NCI-H187 treated with DMSO at 0.1 percent for 48 hours (cell line): ENCODE data around the gene HSPA1L.
"Not testable (repeated sequence)": the region's sequence is repeated elsewhere in the genome, so short reads cannot be mapped to it uniquely, and the experiment has no call there.

Experiments
- DNase-seq: peaks from one replicate; lab custom pipeline; 2025; lab: John Stamatoyannopoulos, UW

HSPA1L gene

DNA sequence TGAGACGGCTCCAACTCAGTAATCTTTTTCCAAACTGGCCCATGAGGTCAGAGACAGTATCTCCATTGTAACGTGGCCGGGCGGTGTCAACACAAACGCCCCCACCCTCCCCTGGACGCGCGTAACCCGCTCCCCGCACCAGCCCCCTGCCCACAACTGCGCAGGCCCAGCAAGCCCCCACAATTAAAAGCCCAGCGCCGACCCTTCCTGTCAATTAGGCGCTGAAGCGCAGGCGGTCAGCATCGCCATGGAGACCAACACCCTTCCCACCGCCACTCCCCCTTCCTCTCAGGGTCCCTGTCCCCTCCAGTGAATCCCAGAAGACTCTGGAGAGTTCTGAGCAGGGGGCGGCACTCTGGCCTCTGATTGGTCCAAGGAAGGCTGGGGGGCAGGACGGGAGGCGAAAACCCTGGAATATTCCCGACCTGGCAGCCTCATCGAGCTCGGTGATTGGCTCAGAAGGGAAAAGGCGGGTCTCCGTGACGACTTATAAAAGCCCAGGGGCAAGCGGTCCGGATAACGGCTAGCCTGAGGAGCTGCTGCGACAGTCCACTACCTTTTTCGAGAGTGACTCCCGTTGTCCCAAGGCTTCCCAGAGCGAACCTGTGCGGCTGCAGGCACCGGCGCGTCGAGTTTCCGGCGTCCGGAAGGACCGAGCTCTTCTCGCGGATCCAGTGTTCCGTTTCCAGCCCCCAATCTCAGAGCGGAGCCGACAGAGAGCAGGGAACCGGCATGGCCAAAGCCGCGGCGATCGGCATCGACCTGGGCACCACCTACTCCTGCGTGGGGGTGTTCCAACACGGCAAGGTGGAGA, at the start of gene HSPA1L, which contains the start of gene HSPA1A:
TSS of gene HSPA1L (minus strand) at position 259 of the 814 bp plus-strand sequence. CDS start 3,311 bp downstream, outside the sequence.
TSS of gene HSPA1A (plus strand) at position 519 of the 814 bp plus-strand sequence. CDS start at position 733, 214 bp downstream.
- DNase-seq: peak; percentile 77

DNA sequence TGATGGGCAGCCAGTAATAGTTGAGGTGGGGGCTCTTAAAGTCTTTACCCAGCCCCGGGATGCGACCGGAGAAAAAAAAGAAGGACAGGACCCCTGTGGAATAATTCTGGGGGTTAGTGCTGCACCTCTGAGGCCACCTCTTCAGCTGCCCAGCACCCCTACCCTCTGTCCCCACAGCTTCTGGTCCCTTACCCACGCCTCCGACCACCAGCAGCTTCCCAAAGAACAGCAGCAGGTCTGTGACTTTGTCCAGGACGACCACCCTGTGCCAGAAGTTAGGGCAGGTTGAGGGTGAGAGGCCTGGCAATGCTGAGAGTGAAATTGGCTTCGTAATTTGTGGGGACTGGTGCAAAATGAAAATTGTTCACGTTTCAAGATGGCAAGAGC, 49.7 kb upstream of the HSPA1L start:
- DNase-seq: no peak

DNA sequence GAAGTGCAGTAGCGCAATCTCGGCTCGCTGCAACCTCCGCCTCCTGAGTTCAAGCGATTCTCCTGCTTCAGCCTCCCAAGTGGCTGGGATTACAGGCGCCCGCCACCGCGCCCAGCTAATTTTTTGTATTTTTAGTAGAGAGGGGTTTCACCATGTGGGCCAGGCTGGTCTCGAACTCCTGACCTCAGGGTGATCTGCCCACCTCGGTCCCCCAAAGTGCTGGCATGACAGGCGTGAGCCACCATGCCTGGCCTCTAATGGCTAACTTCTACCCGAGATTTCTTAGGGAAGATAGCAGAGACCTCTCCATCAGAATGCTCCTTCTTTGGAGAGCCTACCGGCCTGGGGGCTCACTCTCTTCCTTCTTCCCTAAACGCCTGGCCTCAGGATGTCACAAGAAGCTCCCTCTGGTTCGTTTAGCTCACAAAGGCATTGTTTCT, 49.1 kb upstream of the HSPA1L start:
- DNase-seq: not testable (repeated sequence)

- DNase-seq: peak; percentile 96
Observed at GRCh38 chr6:31862344-31863235, 47.5 kb upstream of the HSPA1L start, which contains the start of gene NEU1. NEU1 (minus strand) TSS chr6:31862821; CDS start chr6:31862776, 45 bp downstream.

- DNase-seq: no peak
Observed at GRCh38 chr6:31861919-31862343, 46.8 kb upstream of the HSPA1L start.

DNA sequence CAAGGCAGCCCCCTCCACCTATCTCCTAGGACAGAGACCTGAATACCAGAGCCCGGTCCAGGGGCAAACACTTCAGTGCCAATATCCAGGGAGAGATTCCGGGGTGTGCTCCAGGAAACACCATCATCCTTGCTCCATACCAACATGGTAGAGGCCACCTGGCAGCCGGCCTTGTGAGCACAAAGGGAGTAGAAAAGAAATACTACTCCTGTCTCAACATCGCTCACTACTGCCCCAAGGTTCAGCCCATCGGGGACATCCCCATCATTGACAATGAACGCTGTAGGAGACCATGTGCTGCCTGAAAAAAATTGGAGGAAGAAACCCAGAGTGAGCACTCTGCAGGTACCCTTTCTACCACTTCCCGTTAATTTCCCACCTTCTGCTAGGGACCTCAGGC, 46.1 kb upstream of the HSPA1L start:
- DNase-seq: no peak

DNA sequence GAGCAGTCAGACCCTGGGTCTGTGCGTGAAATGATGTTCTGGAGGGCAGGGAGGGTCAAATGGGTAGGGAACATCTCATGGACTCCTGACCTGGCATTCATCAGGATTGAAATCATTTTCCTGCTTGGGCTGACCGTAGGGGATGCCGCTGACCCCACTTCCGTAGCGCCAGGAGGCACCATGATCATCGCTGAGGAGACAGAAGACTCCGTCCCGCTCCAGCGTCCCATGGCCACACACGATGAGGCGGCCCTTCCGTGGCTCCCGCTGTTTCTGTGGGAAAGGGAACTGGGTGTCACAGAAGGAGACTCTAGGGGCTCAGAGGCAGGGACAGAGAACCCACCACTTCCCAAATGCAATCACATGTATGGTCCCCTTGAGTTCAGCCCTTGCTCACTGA, 45.3 kb upstream of the HSPA1L start:
- no peak for DNase-seq

GRCh38 chr6:31859923-31860322, 44.8 kb upstream of the HSPA1L start:
- no peak for DNase-seq

DNA sequence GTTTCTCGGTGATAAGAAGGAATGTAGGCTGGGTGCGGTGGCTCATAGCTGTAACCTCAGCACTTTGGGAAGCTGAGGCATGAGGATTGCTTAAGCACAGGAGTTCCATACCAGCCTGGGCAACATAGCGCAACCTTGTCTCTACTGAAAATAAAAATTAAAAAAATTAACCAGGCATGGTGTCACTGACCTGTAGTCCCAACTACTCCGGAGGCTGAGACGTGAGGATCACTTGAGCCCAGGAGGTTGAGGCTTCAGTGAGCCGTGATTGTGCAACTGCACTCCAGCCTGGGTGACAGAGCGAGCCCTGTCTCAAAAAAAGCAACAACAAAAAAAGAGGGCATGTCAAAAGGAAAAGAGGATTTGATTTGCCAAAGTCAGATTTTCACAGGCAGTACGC, 43.6 kb upstream of the HSPA1L start:
- DNase-seq: no peak

DNA sequence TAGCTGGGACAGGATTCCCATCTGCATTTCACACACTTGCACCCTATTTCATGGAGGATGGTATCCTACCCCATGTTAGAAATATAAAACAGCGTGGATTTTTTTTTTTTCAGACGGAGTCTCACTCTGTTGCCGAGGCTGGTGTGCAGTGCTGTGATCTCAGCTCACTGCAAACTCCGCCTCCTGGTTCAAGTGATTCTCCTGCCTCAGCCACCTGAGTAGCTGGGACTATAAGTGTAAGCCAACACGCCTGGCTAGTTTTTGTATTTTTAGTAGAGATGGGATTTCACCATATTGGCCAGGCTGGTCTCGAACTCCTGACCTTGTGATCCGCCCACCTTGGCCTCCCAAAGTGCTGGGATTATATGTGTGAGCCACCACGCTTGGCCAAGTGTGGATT, 42.7 kb upstream of the HSPA1L start:
- not testable (repeated sequence) for DNase-seq

DNA sequence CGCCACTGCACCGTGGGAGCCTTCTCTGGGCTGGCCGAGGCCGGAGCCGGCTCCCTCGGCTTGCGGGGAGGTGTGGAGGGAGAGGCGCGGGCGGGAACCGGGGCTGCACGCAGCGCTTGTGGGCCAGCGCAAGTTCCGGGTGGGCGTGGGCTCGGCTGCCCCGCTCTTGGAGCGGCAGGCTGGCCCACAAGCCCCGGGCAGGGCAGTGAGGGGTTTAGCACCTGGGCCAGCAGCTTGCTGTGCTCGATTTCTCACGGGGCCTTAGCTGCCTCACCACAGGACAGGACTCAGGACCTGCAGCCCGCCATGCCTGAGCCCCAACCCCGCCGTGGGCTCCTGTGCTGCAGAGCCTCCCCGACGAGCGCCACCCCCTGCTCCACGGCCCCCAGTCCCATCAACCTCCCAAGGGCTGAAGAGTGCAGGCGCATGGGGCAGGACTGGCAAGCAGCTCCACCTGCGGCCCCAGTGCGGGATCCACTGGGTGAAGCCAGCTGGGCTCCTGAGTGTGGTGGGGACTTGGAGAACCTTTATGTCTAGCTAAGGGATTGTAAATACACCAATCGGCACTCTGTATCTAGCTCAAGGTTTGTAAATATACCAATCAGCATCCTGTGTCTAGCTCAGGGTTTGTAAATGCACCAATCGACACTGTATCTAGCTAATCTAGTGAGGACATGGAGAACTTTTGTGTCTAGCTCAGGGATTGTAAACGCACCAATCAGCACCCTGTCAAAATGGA, 37.1 kb upstream of the HSPA1L start:
- not testable (repeated sequence) for DNase-seq

- no peak for DNase-seq
Observed at GRCh38 chr6:31851485-31851832, 36.4 kb upstream of the HSPA1L start.

DNA sequence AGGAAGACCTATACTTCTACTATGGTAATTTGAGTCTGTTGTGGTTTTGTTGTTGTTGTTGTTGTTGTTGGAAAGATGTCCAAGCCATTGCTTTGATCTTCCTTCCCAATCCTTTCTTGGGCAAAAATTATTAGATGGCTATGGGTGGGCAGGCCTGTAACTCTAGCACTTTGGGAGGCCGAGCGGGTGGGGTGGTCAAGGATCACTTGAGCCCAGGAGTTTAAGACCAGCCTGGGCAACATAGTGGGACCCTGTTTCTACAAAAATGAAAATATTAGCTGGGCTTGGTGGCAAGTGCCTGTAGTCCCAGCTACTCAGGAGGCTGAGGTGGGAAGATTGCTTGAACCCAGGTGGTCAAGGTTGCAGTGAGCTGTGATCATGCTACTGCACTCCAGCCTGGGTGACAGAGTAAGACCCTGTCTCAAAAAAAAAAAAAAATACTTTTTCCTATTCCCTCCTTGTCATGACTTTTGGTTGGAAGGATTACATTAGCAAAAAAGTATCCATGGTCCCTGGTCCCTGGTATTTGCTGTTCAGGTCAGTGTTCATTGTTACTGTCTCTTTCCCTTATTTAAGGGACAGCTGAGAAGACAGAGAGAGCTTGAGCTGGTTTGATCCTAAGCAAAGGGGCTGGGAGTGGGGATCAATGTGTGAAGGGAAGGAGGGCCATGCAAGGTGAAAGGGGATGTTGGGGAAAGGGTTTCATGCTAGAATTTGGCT, 35.8 kb upstream of the HSPA1L start:
- DNase-seq: no peak

DNA sequence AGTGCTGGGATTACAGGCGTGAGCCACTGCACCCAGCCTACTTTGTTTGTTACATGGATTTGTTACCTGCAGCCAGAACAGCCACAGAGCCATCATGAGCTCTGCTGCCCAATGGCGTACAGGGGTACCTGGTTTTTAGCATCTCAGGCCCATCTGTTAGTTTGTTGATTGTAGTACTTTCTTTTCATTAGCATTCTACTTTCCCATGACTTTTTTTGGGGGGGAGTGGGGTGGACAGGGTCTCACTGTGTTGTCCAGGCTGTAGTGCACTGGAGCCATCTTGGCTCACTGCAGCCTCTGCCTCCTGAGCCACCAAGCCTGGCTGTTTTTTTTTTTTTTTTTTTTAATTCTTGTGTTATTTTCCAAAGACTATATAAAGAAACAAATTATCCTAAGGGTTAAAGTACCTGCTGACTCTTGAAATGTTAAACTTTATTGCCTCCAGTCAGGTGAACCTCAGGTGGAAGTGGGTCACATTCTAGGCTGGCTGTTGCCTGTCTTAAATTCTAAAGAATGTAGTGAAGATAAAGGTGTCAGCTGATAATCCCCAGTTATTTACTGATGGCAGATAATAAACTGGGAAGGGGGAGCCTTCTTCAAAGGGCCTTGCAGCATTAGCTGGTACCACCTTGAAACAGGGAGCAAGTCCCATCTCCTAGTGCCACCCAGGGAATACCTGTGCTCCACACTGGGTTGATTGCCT, 32.3 kb upstream of the HSPA1L start:
- DNase-seq: no peak

DNA sequence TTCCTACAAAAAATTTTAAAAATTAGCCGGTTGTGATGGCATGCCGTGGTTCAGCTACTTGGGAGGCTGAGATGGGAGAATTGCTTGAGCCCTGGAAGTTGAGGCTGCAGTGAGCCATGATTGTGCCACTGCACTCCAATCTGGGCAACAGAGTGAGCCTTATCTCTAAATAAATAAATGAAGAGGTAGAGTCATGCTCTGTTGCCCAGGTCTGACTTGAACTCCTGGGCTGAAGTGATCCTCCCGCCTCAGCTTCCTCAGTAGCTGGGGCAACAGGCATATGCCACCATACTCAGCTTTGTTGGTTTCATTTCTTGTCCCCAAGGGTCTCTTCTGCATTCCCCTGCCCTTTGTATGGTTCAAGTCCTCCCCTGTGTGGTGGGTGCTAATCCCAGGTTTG, 29.4 kb upstream of the HSPA1L start:
- no peak for DNase-seq

- no peak for DNase-seq
Observed at GRCh38 chr6:31842053-31842452, 27.0 kb upstream of the HSPA1L start.

- DNase-seq: not testable (repeated sequence)
Observed at GRCh38 chr6:31839779-31840126, 24.7 kb upstream of the HSPA1L start.

DNA sequence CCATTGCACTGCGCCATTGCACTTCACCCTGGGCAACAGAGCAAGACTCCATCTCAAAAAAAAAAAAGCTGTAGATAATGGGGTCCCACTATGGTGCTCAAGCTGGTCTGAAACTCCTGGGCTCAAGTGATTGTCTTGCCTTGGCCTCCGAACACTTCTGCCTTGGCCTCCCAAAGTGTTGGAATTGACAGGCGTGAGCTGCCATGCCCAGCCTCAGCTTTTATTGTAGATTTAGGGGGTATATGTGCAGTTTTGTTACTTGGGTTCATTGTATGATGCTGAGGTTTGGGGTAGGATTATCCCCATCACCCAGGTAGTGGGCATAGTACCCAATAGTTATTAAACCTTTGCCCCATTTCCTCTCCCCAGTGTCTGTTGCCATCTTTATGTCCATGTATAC, 23.9 kb upstream of the HSPA1L start:
- DNase-seq: no peak

- DNase-seq: not testable (repeated sequence)
Observed at GRCh38 chr6:31838114-31838553, 23.1 kb upstream of the HSPA1L start.

- DNase-seq: no peak
Observed at GRCh38 chr6:31837369-31838113, 22.5 kb upstream of the HSPA1L start.
